Muscle layer of duodenum (tissue), 2 donors: Measurements from ENCODE around the gene DTNBP1.
"Not testable (repeated sequence)": the region's sequence is repeated elsewhere in the genome, so short reads cannot be mapped to it uniquely, and the experiment has no call there.

ENCODE experiments used
- H3K27ac ChIP-seq: one replicate; pipeline ENCODE4 v1.7.0; 2013; ENCODE audit warnings: mild to moderate bottlenecking, low read length
- H3K27me3 ChIP-seq: one replicate; pipeline ENCODE4 v1.7.0; 2013; ENCODE audit warnings: low read depth, mild to moderate bottlenecking, control low read depth, low read length
- H3K36me3 ChIP-seq, 2 donors: one replicate each; pipeline ENCODE4 v1.7.0; 2013; ENCODE audit warnings: low read length in 2 of 2, control low read depth in 1 of 2, mild to moderate bottlenecking in 1 of 2; ENCODE audit not compliant: insufficient read depth in 2 of 2, control insufficient read depth in 1 of 2
- H3K4me1 ChIP-seq, 2 donors: one replicate each; pipeline ENCODE4 v1.7.0; 2013; ENCODE audit warnings: low read length in 2 of 2, mild to moderate bottlenecking in 2 of 2, control low read depth in 1 of 2, moderate library complexity in 1 of 2; ENCODE audit not compliant: insufficient read depth in 2 of 2, control insufficient read depth in 1 of 2
- H3K4me3 ChIP-seq, 2 donors: one replicate each; pipeline ENCODE4 v1.7.0; 2013; ENCODE audit warnings: low read length in 2 of 2, low read depth in 1 of 2, mild to moderate bottlenecking in 1 of 2
- H3K9me3 ChIP-seq, 2 donors: one replicate each; pipeline ENCODE4 v1.7.0; 2013; ENCODE audit warnings: low read length in 2 of 2, control low read depth in 1 of 2, mild to moderate bottlenecking in 1 of 2; ENCODE audit not compliant: control insufficient read depth in 1 of 2
- donor health status: healthy.

DTNBP1 gene

DNA sequence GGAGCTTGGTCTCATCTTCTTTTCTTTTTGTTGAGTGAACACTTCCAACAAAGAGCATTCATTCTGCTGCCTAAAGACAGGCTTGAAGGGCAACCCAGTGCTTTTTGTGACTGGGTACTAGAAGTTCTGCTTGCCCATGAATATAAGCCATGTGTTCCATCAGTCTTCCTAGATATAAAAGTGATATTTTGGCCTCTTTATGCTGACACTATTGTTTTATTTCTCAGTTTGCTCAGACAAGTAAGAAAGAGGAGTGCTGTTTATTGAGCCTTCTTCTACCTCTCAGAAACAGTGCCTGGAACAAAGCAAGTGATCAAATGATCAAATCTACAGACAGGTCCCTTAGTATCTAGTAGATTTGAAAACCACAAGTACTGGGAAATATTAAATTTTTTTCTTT is 2.4 kb upstream of the DTNBP1 start:
- Histone ChIP-seq H3K27ac (no peak overlapping the region), H3K36me3 (no peaks in the 10 kb centered on the region), H3K4me1 (peaks cover 5 to 8% of the 10 kb centered on the region in 2 donors), H3K9me3 (no peaks in the 10 kb centered on the region), H3K27me3 (no peaks in the 10 kb centered on the region), H3K4me3 (no peak overlapping the region)

DNA sequence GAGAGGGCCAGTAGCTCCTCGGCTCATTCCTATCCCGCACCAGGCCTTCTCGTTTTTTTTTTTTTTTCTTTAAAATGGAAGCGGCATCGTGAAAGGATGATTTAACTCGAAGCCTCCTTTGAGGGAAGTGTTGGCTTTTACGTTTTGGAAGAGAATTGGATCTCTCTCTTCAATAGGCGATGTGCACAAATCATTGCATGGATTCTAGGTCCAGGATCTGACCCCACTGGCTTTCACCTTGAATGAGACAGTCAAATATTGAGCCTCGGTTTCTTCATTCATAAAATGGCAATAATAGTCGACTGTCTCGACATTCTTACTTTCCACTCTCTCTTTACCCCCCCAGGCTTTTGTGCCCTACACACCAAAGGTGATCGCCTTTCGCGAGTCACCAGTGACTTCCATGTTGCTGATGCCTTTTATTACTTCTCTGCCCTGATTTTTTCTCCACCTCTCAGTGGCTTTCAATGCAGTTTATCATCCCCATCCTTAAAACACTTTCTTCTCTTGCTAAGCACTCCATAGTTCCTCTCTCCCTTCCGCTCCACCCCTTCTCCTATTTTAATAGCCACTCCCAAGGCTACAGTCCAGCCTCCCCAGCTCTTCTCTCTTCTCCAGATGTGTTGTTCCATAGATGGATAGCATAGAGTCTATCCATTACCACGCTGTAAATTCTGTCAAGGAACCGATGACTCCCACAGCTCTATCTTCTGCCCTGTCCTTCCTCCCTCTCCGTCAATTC is 473 bp upstream of the DTNBP1 start:
- H3K4me1 ChIP-seq, result peaks cover 5 to 8% of the 10 kb centered on the region in 2 donors
- no peaks in the 10 kb centered on the region for H3K9me3 ChIP-seq

DNA sequence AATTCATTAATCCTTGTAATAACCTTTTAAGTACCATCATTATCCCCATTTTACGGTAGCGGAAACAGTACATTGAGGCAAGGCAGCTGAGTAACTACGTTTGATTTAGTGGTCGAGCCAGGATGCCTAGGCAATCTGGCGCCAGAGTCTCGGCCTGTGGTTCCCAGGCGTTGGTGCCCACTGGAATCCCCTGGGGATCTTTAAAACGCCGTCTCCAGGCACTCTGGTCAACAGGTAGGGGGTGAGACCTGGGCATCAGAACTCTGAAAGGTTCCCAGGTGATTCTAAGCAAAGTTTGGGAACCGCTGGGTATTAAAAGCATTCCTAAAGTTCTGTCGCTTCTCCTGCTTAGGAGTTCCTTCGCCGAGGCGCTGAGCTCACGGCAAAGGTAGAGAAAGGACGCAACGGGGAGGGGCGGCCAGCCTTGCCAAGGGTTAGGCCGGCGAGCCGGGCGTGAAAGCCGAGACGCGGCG is 939 bp downstream of the DTNBP1 start:
- no peaks in the 10 kb centered on the region for H3K27me3 ChIP-seq
- peaks cover 5 to 8% of the 10 kb centered on the region in 2 donors for H3K4me1 ChIP-seq
- H3K4me3 ChIP-seq, result peak overlapping the region; percentile 70 to 93
- H3K27ac ChIP-seq, result peak overlapping the region; percentile 48
- H3K9me3 ChIP-seq, result no peaks in the 10 kb centered on the region
- no peaks in the 10 kb centered on the region for H3K36me3 ChIP-seq

More for the DNA sequence above, 473 bp upstream of the DTNBP1 start:
- H3K27ac ChIP-seq, result no peak overlapping the region
- H3K36me3 ChIP-seq, result no peaks in the 10 kb centered on the region
- H3K4me3 ChIP-seq, result peak overlapping the region; percentile 70 to 93
- no peaks in the 10 kb centered on the region for H3K27me3 ChIP-seq

DNA sequence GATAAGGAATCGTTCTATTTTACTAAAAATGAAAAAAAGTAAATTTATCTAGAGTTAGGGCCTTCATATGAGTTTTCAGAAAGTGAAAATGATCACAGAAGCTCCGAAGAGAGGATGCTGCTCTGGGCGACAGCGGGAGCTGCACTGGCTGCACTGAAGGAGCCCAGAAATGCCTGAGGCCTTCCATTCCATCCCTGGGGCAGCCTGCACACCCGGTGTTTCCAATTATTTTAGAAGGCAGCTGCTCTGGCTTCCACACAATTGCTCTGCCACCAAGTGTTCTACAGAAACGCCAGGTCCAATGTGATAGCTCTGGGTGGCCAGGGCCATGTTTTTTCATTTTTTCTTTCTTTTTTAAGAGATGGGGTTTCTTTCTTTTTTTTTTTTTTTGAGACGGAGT is 3.6 kb downstream of the DTNBP1 start:
- Histone ChIP-seq H3K27me3 (no peaks in the 10 kb centered on the region), H3K36me3 (no peaks in the 10 kb centered on the region), H3K9me3 (no peaks in the 10 kb centered on the region), H3K27ac (no peak overlapping the region), H3K4me1 (peaks cover 5 to 8% of the 10 kb centered on the region in 2 donors), H3K4me3 (no peak overlapping the region)

DNA sequence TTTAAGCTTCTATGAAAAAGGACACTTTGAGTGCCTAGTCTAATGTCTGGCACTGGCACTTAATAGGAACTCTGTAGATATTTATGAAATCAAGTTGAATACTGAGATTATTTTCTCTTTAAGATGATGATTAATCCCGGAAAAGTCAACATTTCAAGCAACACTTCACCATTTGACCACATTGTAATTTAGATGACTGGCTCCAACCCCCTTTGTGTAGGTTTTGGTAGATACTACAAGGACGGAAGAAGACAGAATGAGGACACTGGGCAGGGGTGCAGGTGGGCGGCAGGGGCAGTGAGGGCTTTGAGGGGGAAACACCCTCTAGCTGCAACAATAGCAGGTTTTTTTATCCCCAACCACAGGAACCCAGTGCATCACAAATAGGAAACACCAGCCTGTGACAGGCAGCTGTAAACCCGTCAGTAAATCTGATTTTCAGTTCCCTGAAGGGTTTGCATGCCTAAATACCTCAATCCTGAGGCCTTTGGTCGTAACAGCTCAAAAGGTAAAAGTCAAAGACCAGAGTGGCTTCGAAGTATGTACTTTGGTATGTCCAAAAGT is 4.6 kb downstream of the DTNBP1 start:
- no peaks in the 10 kb centered on the region for H3K27me3 ChIP-seq
- no peaks in the 10 kb centered on the region for H3K36me3 ChIP-seq
- H3K9me3 ChIP-seq, result no peaks in the 10 kb centered on the region
- H3K4me1 ChIP-seq, result peaks cover 5 to 6% of the 10 kb centered on the region in 2 donors
- no peak overlapping the region for H3K4me3 ChIP-seq
- H3K27ac ChIP-seq, result no peak overlapping the region

DNA sequence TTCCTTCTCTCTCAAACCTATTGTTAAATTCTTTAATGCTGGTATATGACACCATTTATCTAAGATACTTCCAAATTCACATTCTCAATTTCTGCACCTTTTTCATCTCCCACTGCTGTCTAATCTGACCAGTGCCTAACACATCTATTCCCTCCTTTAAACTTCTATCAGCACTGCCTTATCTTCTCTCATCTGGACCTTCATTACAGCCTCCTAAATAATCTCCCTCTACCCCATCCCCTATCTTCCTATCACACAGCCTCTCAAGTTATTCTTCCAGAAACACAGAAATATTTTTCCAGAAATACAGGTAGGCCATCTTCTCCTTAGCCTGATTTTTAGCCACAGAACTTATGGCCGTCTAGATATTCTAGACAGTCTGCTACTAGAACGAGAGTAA is 5.5 kb downstream of the DTNBP1 start:
- H3K9me3 ChIP-seq, result no peaks in the 10 kb centered on the region
- H3K36me3 ChIP-seq, result no peaks in the 10 kb centered on the region
- no peak overlapping the region for H3K4me3 ChIP-seq
- no peak overlapping the region for H3K27ac ChIP-seq
- H3K27me3 ChIP-seq, result no peaks in the 10 kb centered on the region
- peaks cover 4 to 5% of the 10 kb centered on the region in 2 donors for H3K4me1 ChIP-seq

DNA sequence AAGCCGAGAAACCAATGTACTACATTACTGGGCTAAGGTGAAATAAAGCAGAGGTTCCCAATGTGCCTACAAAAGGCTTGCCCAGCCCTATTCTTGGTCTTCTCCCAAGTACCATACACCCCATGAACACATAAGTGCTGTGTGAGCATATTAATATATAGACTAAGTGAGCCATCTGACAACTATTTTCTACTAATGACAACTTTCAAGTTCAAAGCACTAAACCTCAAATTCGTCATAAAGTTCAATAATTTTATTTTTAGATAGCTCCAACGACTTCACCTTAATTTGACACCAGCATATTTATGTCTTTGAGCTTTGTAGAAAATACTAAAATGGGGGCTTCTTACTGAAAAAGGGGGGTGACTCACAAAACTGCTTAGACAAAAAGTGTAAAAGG is 6.7 kb downstream of the DTNBP1 start:
- no peak overlapping the region for H3K4me3 ChIP-seq
- H3K4me1 ChIP-seq, result no peaks in the 10 kb centered on the region
- H3K27me3 ChIP-seq, result no peaks in the 10 kb centered on the region
- H3K27ac ChIP-seq, result no peak overlapping the region
- H3K36me3 ChIP-seq, result no peaks in the 10 kb centered on the region
- no peaks in the 10 kb centered on the region for H3K9me3 ChIP-seq

DNA sequence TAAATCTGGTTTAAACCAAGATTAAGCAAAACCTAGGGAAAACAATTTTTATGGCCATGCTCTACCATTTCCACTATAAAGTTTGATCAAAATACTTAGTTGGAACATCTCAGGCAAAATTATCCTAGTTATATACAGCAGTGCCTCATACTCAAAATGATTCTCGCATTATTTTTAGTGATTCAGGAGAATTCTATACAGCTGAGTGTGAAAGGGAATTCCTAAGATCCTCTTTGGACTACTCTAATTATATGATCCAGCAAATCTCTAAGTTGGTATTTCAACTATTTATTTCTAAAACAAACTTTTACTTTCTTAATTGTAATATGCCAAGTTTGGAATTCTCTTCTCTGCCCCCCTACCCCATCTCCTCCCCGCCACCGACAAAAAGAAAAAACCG is 8.6 kb downstream of the DTNBP1 start:
- H3K4me3 ChIP-seq, result no peak overlapping the region
- H3K27me3 ChIP-seq, result no peaks in the 10 kb centered on the region
- H3K27ac ChIP-seq, result no peak overlapping the region
- no peaks in the 10 kb centered on the region for H3K9me3 ChIP-seq
- H3K4me1 ChIP-seq, result no peaks in the 10 kb centered on the region
- peaks cover 2 to 4% of the 10 kb centered on the region in 2 donors for H3K36me3 ChIP-seq

DNA sequence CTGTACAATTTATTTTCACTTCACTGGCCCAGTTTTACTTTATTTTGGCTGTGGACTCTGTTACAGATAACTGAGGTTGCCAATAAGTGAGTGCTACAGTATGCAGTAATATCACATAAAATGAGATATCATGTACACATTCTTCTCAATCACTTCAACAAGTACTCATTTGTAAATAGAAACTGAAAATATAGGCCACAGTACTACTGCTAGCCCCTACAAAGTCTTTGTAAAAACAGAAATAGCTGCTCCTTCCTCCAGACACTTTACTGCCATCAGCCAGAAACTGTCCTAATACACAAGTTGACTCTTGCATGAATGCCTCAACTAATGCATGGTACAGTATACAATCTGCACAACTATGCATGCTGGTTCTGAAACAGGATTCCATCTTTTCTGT is 9.2 kb downstream of the DTNBP1 start:
- no peaks in the 10 kb centered on the region for H3K4me1 ChIP-seq
- H3K9me3 ChIP-seq, result no peaks in the 10 kb centered on the region
- H3K4me3 ChIP-seq, result no peak overlapping the region
- no peak overlapping the region for H3K27ac ChIP-seq
- peaks cover 4 to 6% of the 10 kb centered on the region in 2 donors for H3K36me3 ChIP-seq
- H3K27me3 ChIP-seq, result no peaks in the 10 kb centered on the region

DNA sequence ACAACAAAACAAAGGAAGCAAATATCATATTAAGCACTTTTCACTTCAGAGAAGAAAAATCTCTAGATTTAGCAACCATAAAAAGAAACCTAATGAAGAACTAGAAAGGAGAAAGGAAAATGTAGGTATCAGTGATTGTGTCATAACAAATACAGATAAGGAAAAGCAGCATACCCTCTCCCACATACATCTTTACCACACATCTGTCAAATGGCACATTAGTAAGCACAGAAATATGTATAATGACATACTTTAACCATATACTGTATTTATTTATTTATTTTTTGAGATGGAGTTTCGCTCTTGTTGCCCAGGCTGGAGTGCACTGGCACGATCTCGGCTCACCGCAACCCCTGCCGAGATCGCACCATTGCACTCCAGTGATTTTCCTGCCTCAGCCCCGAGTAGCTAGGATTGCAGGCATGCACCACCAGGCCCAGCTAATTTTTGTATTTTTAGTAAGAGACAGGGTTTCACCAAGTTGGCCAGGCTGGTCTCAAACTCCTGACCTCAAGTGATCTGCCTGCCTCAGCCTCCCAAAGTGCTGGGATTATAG is 12.7 kb downstream of the DTNBP1 start:
- not testable (repeated sequence) for H3K4me3 ChIP-seq, H3K4me1 ChIP-seq, H3K27ac ChIP-seq, H3K27me3 ChIP-seq, H3K9me3 ChIP-seq
- peaks cover 6 to 17% of the 10 kb centered on the region in 2 donors for H3K36me3 ChIP-seq

DNA sequence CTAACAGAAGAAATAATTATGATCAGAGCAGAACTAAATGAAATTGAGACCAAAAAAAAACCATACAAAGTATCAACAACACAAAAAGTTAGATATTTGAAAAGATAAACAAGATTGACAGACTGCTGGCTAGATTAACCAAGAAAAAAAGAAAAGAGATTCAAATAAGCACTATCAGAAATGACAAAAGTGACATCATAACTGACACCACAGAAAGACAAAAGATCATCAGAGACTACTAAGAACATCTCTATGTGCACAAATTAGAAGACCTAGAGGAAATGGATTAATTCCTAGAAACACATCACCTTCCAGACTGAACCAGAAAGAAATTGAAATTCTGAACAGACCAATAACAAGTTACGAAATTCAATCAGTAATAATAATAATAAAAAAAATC is 17.9 kb downstream of the DTNBP1 start:
- Histone ChIP-seq H3K27me3 (no peaks in the 10 kb centered on the region), H3K4me1 (no peaks in the 10 kb centered on the region), H3K4me3 (no peak overlapping the region), H3K9me3 (peaks cover 0 to 11% of the 10 kb centered on the region in 2 donors), H3K36me3 (peaks cover 6 to 13% of the 10 kb centered on the region in 2 donors), H3K27ac (no peak overlapping the region)
